ENCODE results near the gene LRRC61. TPM values are rescaled to one million over a fixed set of nuclear protein-coding genes. Genes with fewer than 3 reads are reported as not detected.

The LRRC61 gene
- total and polyA plus RNA-seq, 2 experiments from 2014 or later, result 30.0 to 34.0 TPM

- Histone ChIP-seq H3K4me3 (no peak overlapping the region), H3K27me3 (no peaks in the 10 kb centered on the region), H3K4me1 (ENCODE audit: low read depth) (peaks cover 34% of the 10 kb centered on the region), H3K27ac (peak overlapping the region; percentile 98), H3K9me3 (ENCODE audit: low read depth) (no peaks in the 10 kb centered on the region), H3K36me3 (no peaks in the 10 kb centered on the region)
- no peak for DNase-seq (ENCODE audit: low read depth in 1 of 2, low spot score in 1 of 2)
- TF ChIP-seq CTCF (IDR thresholded peaks at IDR 0.05; ENCODE audit: low read depth, low read length), result no peak
Measured at GRCh38 chr7:150361402-150361801, 38.2 kb downstream of the LRRC61 start.

GRCh38 chr7:150361807-150362621 lies 38.9 kb downstream of the LRRC61 start:
- no peak for TF ChIP-seq CTCF (IDR thresholded peaks at IDR 0.05; ENCODE audit: low read depth, low read length)
- DNase-seq (ENCODE audit: low read depth in 1 of 2, low spot score in 1 of 2), result peak in 1 of 2 donors; percentile 67
- peaks cover 34% of the 10 kb centered on the region for H3K4me1 ChIP-seq (ENCODE audit: low read depth)

GRCh38 chr7:150363370-150363769 lies 40.2 kb downstream of the LRRC61 start:
- H3K4me3 ChIP-seq, result no peak overlapping the region
- peaks cover 42% of the 10 kb centered on the region for H3K4me1 ChIP-seq (ENCODE audit: low read depth)
- DNase-seq (ENCODE audit: low read depth in 1 of 2, low spot score in 1 of 2), result no peak
- no peaks in the 10 kb centered on the region for H3K9me3 ChIP-seq (ENCODE audit: low read depth)
- no peak for TF ChIP-seq CTCF (IDR thresholded peaks at IDR 0.05; ENCODE audit: low read depth, low read length)
- no peaks in the 10 kb centered on the region for H3K36me3 ChIP-seq
- peak overlapping the region; percentile 98 for H3K27ac ChIP-seq
- H3K27me3 ChIP-seq, result no peaks in the 10 kb centered on the region

More at GRCh38 chr7:150361807-150362621, 38.9 kb downstream of the LRRC61 start:
- Histone ChIP-seq H3K9me3 (ENCODE audit: low read depth) (no peaks in the 10 kb centered on the region), H3K4me3 (no peak overlapping the region), H3K27me3 (no peaks in the 10 kb centered on the region), H3K27ac (peak overlapping the region; percentile 98), H3K36me3 (no peaks in the 10 kb centered on the region)

GRCh38 chr7:150363872-150364271 lies 40.7 kb downstream of the LRRC61 start:
- Histone ChIP-seq H3K4me1 (ENCODE audit: low read depth) (peaks cover 42% of the 10 kb centered on the region), H3K4me3 (no peak overlapping the region), H3K9me3 (ENCODE audit: low read depth) (no peaks in the 10 kb centered on the region), H3K27ac (peak overlapping the region; percentile 98), H3K27me3 (no peaks in the 10 kb centered on the region), H3K36me3 (no peaks in the 10 kb centered on the region)
- no peak for TF ChIP-seq CTCF (IDR thresholded peaks at IDR 0.05; ENCODE audit: low read depth, low read length)
- DNase-seq (ENCODE audit: low read depth in 1 of 2, low spot score in 1 of 2), result no peak

GRCh38 chr7:150365194-150365593 lies 42.0 kb downstream of the LRRC61 start:
- H3K27me3 ChIP-seq, result no peaks in the 10 kb centered on the region
- peaks cover 49% of the 10 kb centered on the region for H3K4me1 ChIP-seq (ENCODE audit: low read depth)
- H3K9me3 ChIP-seq (ENCODE audit: low read depth), result no peaks in the 10 kb centered on the region
- H3K27ac ChIP-seq, result no peak overlapping the region
- no peak overlapping the region for H3K4me3 ChIP-seq
- no peak for DNase-seq (ENCODE audit: low read depth in 1 of 2, low spot score in 1 of 2)
- no peak for TF ChIP-seq CTCF (IDR thresholded peaks at IDR 0.05; ENCODE audit: low read depth, low read length)
- H3K36me3 ChIP-seq, result no peaks in the 10 kb centered on the region

Measured in cardiac muscle cell (in vitro differentiated cells and primary cell).